CD8-positive, alpha-beta memory T cell (primary cell): ENCODE results near the gene STN1. TPM values are rescaled to one million over a fixed set of nuclear protein-coding genes. Genes with fewer than 3 reads are reported as not detected.
A peak's percentile ranks its signal among the peaks of the same experiment; 100 is the strongest.

ENCODE experiments used
- CTCF ChIA-PET: fragments of 350-600 bp; sonication (Branson Sonifier 250); formaldehyde crosslinking; loops from one replicate; lab custom pipeline; 2021; ENCODE audit warnings: antibody characterized with exemption; lab: Charles Lee
- POLR2A ChIA-PET: fragments of 350-600 bp; sonication (Branson Sonifier 250); formaldehyde crosslinking; loops from one replicate; lab custom pipeline; 2021; ENCODE audit warnings: antibody characterized with exemption; lab: Charles Lee
- DNase-seq, 5 donors: peaks; one replicate each; pipeline versions ENCODE4 v3.0.0 to v3.0.0-alpha.2; 2020 to 2022; ENCODE audit warnings: mixed read lengths in 1 of 5
- H3K27ac ChIP-seq: one replicate; pipeline ENCODE4 v1.7.0; 2013; ENCODE audit warnings: low read depth, mild to moderate bottlenecking, low read length, moderate library complexity
- H3K27me3 ChIP-seq: 2 replicates; pipeline ENCODE4 v1.7.0; 2013; ENCODE audit warnings: low read length, mild to moderate bottlenecking; ENCODE audit not compliant: insufficient read depth, poor library complexity, severe bottlenecking
- H3K36me3 ChIP-seq: 2 replicates; pipeline ENCODE4 v1.7.0; 2013; ENCODE audit warnings: mild to moderate bottlenecking, low read length, moderate library complexity; ENCODE audit not compliant: insufficient read depth
- H3K4me1 ChIP-seq: 2 replicates; pipeline ENCODE4 v1.7.0; 2013; ENCODE audit warnings: mild to moderate bottlenecking, low read length, moderate library complexity; ENCODE audit not compliant: insufficient read depth
- H3K4me3 ChIP-seq: 2 replicates; pipeline ENCODE4 v1.7.0; 2013; ENCODE audit warnings: mild to moderate bottlenecking, low read length
- H3K9me3 ChIP-seq: 2 replicates; pipeline ENCODE4 v1.7.0; 2013; ENCODE audit warnings: mild to moderate bottlenecking, low read length
- H3K27ac Mint-ChIP-seq, 8 donors: one replicate each; pipeline ENCODE4 v1.8.0; 2020 to 2021; ENCODE audit warnings: mixed read lengths in 8 of 8, mild to moderate bottlenecking in 6 of 8, inconsistent platforms in 3 of 8, moderate library complexity in 3 of 8
- H3K27me3 Mint-ChIP-seq, 2 donors: one replicate each; pipeline ENCODE4 v1.8.0; 2020 to 2021; ENCODE audit warnings: mixed read lengths in 2 of 2, mild to moderate bottlenecking in 1 of 2, moderate library complexity in 1 of 2
- H3K36me3 Mint-ChIP-seq, 3 donors: one replicate each; pipeline ENCODE4 v1.8.0; 2020 to 2021; ENCODE audit warnings: mixed read lengths in 3 of 3, inconsistent platforms in 1 of 3, mild to moderate bottlenecking in 1 of 3
- H3K4me1 Mint-ChIP-seq, 3 donors: one replicate each; pipeline ENCODE4 v1.8.0; 2020 to 2021; ENCODE audit warnings: mixed read lengths in 3 of 3, inconsistent platforms in 1 of 3, mild to moderate bottlenecking in 1 of 3
- H3K4me3 Mint-ChIP-seq, 7 donors: one replicate each; pipeline ENCODE4 v1.8.0; 2020 to 2021; ENCODE audit warnings: mixed read lengths in 7 of 7, mild to moderate bottlenecking in 6 of 7, moderate library complexity in 4 of 7, inconsistent platforms in 2 of 7
- H3K9me3 Mint-ChIP-seq, 5 donors: one replicate each; pipeline ENCODE4 v1.8.0; 2020 to 2022; ENCODE audit warnings: mixed read lengths in 5 of 5, mild to moderate bottlenecking in 3 of 5, moderate library complexity in 2 of 5, inconsistent platforms in 1 of 5
- polyA plus RNA-seq: library from polyadenylated mRNA; unstranded; fragments of 300-500 nt; fragmentation: Illumina TruSeq; gene quantifications from one replicate; pipeline ENCODE4 v1.2.3, GENCODE V29; 2021
- total RNA-seq, 2 experiments: library from RNA; stranded (reverse); gene quantifications; one replicate each; pipeline ENCODE4 v1.2.3, GENCODE V29; 2021

STN1 gene, protein sequence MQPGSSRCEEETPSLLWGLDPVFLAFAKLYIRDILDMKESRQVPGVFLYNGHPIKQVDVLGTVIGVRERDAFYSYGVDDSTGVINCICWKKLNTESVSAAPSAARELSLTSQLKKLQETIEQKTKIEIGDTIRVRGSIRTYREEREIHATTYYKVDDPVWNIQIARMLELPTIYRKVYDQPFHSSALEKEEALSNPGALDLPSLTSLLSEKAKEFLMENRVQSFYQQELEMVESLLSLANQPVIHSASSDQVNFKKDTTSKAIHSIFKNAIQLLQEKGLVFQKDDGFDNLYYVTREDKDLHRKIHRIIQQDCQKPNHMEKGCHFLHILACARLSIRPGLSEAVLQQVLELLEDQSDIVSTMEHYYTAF
- 10 to 100 TPM; 23.6 to 24.5 TPM for total RNA-seq
- polyA plus RNA-seq = 101 TPM

DNA sequence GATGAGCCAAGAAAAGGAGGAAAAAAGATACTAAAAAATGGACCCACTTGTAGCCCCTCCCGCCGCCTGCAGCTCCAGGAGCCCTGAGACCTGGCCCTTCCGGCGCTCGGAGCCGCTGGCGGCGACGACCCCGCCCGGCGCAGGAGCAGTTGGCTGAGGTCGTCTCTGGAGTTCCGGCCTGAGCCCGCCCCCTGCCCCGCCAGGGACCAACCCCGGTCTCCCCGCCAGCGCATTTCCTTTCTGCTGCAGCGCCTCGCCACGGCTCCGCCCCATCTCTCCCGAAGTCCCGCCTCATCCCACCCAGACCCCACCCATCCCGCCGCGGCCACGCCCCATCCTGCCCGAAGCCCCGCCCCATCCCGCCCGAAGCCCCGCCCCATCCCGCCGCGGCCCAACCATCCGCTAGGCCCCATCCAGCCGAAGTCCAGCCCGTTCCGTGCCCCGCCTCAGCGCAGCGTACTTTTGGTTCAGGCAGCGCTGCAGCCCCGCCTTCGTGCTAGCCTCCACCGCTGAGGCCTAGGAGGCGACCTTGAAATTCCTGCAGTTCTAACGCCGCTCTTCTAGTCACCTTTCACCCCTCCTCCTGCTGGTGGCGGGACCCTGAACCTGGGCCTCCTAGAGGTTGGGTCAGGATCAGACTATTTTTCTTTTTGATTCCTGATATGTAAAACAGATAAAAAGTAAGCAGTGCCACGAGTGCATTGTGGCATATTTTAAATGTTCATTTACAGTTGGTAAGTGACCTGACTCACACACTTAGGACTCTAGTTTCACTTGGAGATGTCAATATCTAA, at the start of gene STN1:
TSS of gene STN1 (minus strand) at position 132 of the 794 bp plus-strand sequence. CDS start 590 bp downstream, outside the sequence.
- Mint-ChIP-seq H3K9me3 (peaks cover 0 to 9% (median 7%) of the 10 kb centered on the region in 5 donors), H3K27me3 (no peaks in the 10 kb centered on the region), H3K36me3 (peaks cover 0 to 25% (median 9%) of the 10 kb centered on the region in 3 donors), H3K4me3 (peak within 1 kb of the TSS; percentile 93 to 99 (median 96)), H3K4me1 (peaks cover 36 to 51% (median 40%) of the 10 kb centered on the region in 3 donors), H3K27ac (peak within 1 kb of the TSS; percentile 96 to 98 (median 97))
- no peaks in the 10 kb centered on the region for H3K27me3 ChIP-seq
- peaks cover 44% of the 10 kb centered on the region for H3K4me1 ChIP-seq
- H3K4me3 ChIP-seq = peak within 1 kb of the TSS; percentile 98
- POLR2A ChIA-PET = interaction anchor here (0.8 to 1.5 kb wide), 5 partner anchors 9 to 203 kb away, joined by 3 to 5 read pairs (median 3); partner anchors contain the start of gene SFR1
- CTCF ChIA-PET = interaction anchor here (1.5 to 2.4 kb wide), 2 partner anchors 30 to 203 kb away, joined by 3 to 8 read pairs; no protein-coding TSS in a partner anchor
- H3K9me3 ChIP-seq = peaks cover 7% of the 10 kb centered on the region
- DNase-seq = peak; percentile 93 to 97 (median 94)
- no peaks in the 10 kb centered on the region for H3K36me3 ChIP-seq
- peak within 1 kb of the TSS; percentile 83 for H3K27ac ChIP-seq

DNA sequence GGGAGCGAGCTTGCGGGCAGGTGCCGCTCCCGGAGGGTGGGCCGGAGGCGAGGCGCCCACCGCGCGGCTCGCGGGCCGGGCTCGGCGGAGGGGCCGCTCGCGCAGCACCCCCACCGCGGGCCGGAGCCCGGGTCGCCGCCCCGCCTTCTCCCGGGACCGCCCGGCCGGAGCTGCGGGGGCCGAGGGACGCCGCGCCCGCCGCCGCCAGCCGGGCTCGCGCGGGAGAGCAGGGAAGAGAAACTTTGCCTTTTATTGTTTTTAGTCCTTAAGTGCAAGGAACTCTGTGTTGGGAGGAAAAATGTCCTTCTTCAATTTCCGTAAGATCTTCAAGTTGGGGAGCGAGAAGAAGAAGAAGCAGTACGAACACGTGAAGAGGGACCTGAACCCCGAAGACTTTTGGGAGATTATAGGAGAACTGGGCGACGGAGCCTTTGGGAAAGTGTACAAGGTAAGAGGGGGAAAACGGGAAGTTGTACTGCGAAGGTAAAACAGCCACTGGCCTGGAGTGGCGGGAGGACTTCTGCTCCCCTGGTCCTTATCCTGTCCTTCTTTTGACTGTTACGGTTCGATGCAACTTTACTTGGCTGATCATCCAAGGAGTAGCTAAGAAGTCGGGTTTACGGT, 49.6 kb upstream of the STN1 start:
- H3K9me3 Mint-ChIP-seq = no peaks in the 10 kb centered on the region
- Histone ChIP-seq H3K27me3 (no peaks in the 10 kb centered on the region), H3K9me3 (no peaks in the 10 kb centered on the region), H3K36me3 (no peaks in the 10 kb centered on the region), H3K4me3 (peak overlapping the region; percentile 90), H3K27ac (peak overlapping the region; percentile 83), H3K4me1 (peaks cover 29% of the 10 kb centered on the region)
- CTCF ChIA-PET = interaction anchor here (1.3 to 1.7 kb wide), 2 partner anchors 80 to 154 kb away, joined by 4 to 7 read pairs; partner anchors contain the start of gene SFR1
- peak overlapping the region; percentile 91 to 100 (median 94) for H3K4me3 Mint-ChIP-seq
- H3K4me1 Mint-ChIP-seq = peaks cover 38 to 51% (median 48%) of the 10 kb centered on the region in 3 donors
- peak in 1 of 5 donors; percentile 32 for DNase-seq
- peak overlapping the region; percentile 79 to 98 (median 94) for H3K27ac Mint-ChIP-seq
- POLR2A ChIA-PET = interaction anchor here (1.0 to 1.9 kb wide), 4 partner anchors 16 to 154 kb away, joined by 3 to 9 read pairs (median 7); partner anchors contain the start of gene SFR1
- H3K27me3 Mint-ChIP-seq = no peaks in the 10 kb centered on the region
- peaks cover 0 to 17% (median 2%) of the 10 kb centered on the region in 3 donors for H3K36me3 Mint-ChIP-seq

DNA sequence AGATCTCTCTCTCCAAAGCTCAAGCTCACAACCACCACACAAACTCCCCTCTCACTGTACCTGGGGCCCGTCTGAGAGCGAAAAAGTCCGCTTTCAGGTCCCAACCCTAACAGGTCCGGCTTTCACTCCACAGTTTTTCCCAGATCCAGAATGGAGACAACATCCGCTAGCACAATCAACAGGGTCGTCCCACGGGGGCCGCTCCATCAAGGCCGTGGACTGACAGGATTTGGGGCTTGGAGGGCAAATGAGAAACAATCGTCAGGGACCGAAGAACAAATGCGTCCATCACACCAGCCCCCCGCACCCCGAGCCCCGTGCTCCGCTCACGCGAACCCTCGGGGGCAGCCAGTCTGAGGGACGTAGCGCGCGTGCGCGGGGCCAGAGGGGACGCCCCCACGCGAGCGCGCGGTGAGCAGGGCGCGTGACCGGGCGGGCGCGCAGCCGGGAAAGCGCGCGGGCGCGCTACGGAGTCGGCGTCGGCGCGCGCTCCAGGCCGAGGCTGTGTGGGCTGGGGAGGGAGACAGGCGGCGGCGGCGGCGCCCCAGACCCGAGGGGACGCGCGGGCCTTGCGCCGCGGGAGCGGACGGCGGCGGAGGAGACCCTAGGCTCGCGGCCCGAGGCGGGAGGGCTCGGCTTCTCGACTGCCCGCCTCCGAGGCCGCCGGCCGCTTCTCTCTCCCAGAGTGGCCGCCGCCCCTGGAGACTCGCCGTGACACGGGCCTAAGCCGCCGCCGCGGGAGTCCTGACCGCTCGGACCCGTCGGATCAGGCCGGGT, 48.9 kb upstream of the STN1 start, which contains the start of gene SLK:
TSS of gene SLK (plus strand) at position 470 of the 777 bp plus-strand sequence. CDS start 606 bp downstream, outside the sequence.
- Mint-ChIP-seq H3K4me1 (peaks cover 33 to 44% (median 41%) of the 10 kb centered on the region in 3 donors), H3K36me3 (peaks cover 0 to 14% (median 0%) of the 10 kb centered on the region in 3 donors), H3K27me3 (no peaks in the 10 kb centered on the region), H3K27ac (peak within 1 kb of the TSS; percentile 84 to 98 (median 94)), H3K9me3 (no peaks in the 10 kb centered on the region), H3K4me3 (peak within 1 kb of the TSS; percentile 94 to 100 (median 98))
- Histone ChIP-seq H3K4me3 (peak within 1 kb of the TSS; percentile 98), H3K4me1 (peaks cover 28% of the 10 kb centered on the region), H3K27me3 (no peaks in the 10 kb centered on the region), H3K36me3 (no peaks in the 10 kb centered on the region), H3K27ac (peak within 1 kb of the TSS; percentile 83), H3K9me3 (no peaks in the 10 kb centered on the region)
- CTCF ChIA-PET = no interaction called here
- DNase-seq = peak; percentile 80 to 90 (median 87)
- POLR2A ChIA-PET = interaction anchor here (0.6 to 1.9 kb wide), 4 partner anchors 29 to 155 kb away, joined by 3 to 8 read pairs (median 4); partner anchors contain the start of gene SFR1

DNA sequence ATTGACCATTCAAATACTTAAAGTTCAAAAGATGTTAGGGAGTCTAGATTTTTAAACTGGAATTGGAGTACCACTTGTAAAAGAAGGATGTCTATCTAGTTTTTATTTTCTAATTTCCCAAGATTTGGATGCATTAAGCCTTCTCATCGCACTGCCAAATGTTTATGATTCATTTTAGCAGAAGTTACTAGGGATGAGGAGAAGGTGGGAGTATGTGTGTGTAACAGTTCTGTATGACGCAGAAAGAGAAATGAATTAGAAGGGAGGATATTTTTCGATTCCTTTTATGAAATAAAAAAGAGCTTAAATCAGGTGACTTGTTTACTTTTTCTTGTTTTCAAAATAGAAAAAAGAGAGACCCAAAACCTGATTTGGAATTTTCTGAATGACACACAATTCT, 42.1 kb upstream of the STN1 start:
- Histone ChIP-seq H3K9me3 (no peaks in the 10 kb centered on the region), H3K4me3 (no peak overlapping the region), H3K36me3 (no peaks in the 10 kb centered on the region), H3K4me1 (no peaks in the 10 kb centered on the region), H3K27ac (no peak overlapping the region), H3K27me3 (no peaks in the 10 kb centered on the region)
- H3K27me3 Mint-ChIP-seq = peaks cover 0 to 3% of the 10 kb centered on the region in 2 donors
- H3K27ac Mint-ChIP-seq = peak overlapping the region in 1 of 8 donors; percentile 14
- POLR2A ChIA-PET = no interaction called here
- no peak overlapping the region for H3K4me3 Mint-ChIP-seq
- peaks cover 0 to 6% (median 0%) of the 10 kb centered on the region in 3 donors for H3K36me3 Mint-ChIP-seq
- DNase-seq = no peak
- no peaks in the 10 kb centered on the region for H3K9me3 Mint-ChIP-seq
- no peaks in the 10 kb centered on the region for H3K4me1 Mint-ChIP-seq
- CTCF ChIA-PET = no interaction called here

DNA sequence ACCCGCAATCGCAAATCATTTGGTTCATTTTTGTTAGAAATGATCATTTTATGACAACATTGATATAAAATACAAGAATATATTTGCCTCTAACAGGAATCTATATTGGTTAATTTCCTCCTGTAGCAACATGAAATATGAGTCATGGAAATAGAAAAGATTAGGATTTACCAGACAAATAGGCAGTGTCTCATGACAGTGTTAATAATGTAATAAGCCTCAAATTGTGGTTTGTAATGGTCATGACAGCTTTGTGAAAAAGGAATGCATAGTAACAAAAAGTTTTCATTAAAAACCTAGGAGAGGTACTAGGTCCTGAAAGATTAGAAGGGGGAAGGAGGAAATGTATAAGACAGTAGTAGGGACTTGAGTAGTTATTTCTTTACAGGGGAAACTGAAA, 41.0 kb upstream of the STN1 start:
- no peak overlapping the region for H3K27ac ChIP-seq
- POLR2A ChIA-PET = no interaction called here
- H3K9me3 ChIP-seq = no peaks in the 10 kb centered on the region
- peaks cover 0 to 7% (median 0%) of the 10 kb centered on the region in 3 donors for H3K36me3 Mint-ChIP-seq
- H3K27me3 Mint-ChIP-seq = peaks cover 0 to 3% of the 10 kb centered on the region in 2 donors
- H3K9me3 Mint-ChIP-seq = peaks cover 0 to 1% (median 0%) of the 10 kb centered on the region in 5 donors
- no peak overlapping the region for H3K4me3 Mint-ChIP-seq
- no peaks in the 10 kb centered on the region for H3K27me3 ChIP-seq
- no peaks in the 10 kb centered on the region for H3K4me1 Mint-ChIP-seq
- DNase-seq = no peak
- H3K36me3 ChIP-seq = no peaks in the 10 kb centered on the region
- no peaks in the 10 kb centered on the region for H3K4me1 ChIP-seq
- CTCF ChIA-PET = no interaction called here
- no peak overlapping the region for H3K27ac Mint-ChIP-seq
- H3K4me3 ChIP-seq = no peak overlapping the region

DNA sequence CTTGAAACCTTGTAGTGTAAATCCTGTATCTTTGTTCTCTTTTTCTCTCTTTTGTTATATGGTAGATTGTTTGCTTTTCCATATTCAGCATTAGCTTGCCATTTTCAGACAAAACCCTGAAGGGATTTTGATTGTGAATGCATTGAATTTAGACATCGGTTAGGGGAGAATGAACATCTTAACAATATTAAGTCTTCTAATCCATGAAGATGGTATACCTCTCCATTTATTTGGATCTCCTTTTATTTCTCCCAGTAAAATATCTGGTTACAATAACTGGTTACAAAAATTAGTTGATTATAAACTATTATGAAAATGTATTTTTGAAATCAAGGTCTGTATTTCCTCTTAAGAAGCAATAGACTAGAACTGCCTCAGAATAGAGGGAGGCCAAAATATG, 36.6 kb upstream of the STN1 start:
- CTCF ChIA-PET = no interaction called here

DNA sequence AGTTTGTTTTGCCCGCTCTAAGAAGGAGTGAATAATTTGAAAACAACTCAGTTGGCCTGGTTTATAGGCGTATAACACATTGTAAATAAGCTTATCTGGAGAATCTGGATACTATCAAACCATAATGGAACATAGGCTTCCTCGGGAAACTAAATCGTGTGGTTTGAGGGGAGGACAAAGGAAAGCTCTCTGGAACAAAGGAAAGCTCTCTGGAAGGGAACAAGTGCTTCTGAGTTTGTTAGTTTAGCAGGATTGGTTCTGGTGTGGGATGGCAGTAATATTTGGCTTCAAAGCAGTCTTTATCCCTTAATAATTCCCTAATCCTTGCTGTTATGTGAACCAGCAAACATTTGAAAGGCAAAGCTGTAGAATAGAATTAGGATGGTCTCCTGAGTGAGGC, 34.0 kb upstream of the STN1 start:
- POLR2A ChIA-PET = no interaction called here
- Mint-ChIP-seq H3K4me1 (peaks cover 6 to 9% (median 7%) of the 10 kb centered on the region in 3 donors), H3K4me3 (no peak overlapping the region), H3K27ac (peak overlapping the region in 1 of 8 donors; percentile 26), H3K27me3 (no peaks in the 10 kb centered on the region), H3K9me3 (peaks cover 0 to 3% (median 0%) of the 10 kb centered on the region in 5 donors), H3K36me3 (peaks cover 0 to 7% (median 2%) of the 10 kb centered on the region in 3 donors)
- H3K4me1 ChIP-seq = no peaks in the 10 kb centered on the region
- CTCF ChIA-PET = no interaction called here
- no peak overlapping the region for H3K27ac ChIP-seq
- H3K9me3 ChIP-seq = no peaks in the 10 kb centered on the region
- no peak overlapping the region for H3K4me3 ChIP-seq
- no peaks in the 10 kb centered on the region for H3K27me3 ChIP-seq
- H3K36me3 ChIP-seq = no peaks in the 10 kb centered on the region
- DNase-seq = no peak

More for the DNA sequence above, 36.6 kb upstream of the STN1 start:
- Mint-ChIP-seq H3K36me3 (peaks cover 0 to 7% (median 0%) of the 10 kb centered on the region in 3 donors), H3K4me1 (peaks cover 0 to 2% (median 0%) of the 10 kb centered on the region in 3 donors), H3K9me3 (peaks cover 0 to 3% (median 0%) of the 10 kb centered on the region in 5 donors), H3K4me3 (no peak overlapping the region), H3K27me3 (peaks cover 0 to 3% of the 10 kb centered on the region in 2 donors), H3K27ac (no peak overlapping the region)
- Histone ChIP-seq H3K4me3 (no peak overlapping the region), H3K36me3 (no peaks in the 10 kb centered on the region), H3K27me3 (no peaks in the 10 kb centered on the region), H3K27ac (no peak overlapping the region), H3K9me3 (no peaks in the 10 kb centered on the region), H3K4me1 (no peaks in the 10 kb centered on the region)
- no peak for DNase-seq
- POLR2A ChIA-PET = no interaction called here
